ENCODE measurements around the gene HLA-DOA. TPM values are rescaled to one million over a fixed set of nuclear protein-coding genes. Genes with fewer than 3 reads are reported as not detected.

HLA-DOA gene
- total RNA-seq (2014; rRNA removed; shearing (Covaris generic)): 4.1 and 4.3 TPM in 2 replicates

GRCh38 chr6:33008944-33009861, at the start of gene HLA-DOA:
TSS of gene HLA-DOA (minus strand) at chr6:33009591.

GRCh38 chr6:32968093-32968866, 41.1 kb downstream of the HLA-DOA start, which contains the start of gene BRD2:
TSS of gene BRD2 (plus strand) at chr6:32968594. CDS start at chr6:32972899, 4,305 bp downstream.

Other genes with a start within 250 kb of the HLA-DOA start
- gene HLA-DQB2, start 246.1 kb downstream of the HLA-DOA start, total RNA-seq (2014; rRNA removed; shearing (Covaris generic)): 0.19 TPM in 1 of 2 replicates, not detected in the other
- gene HLA-DOB, start 192.6 kb downstream of the HLA-DOA start, total RNA-seq (2014; rRNA removed; shearing (Covaris generic)): 1.7 and 2.0 TPM in 2 replicates
- gene TAP2, start 170.9 kb downstream of the HLA-DOA start, total RNA-seq (2014; rRNA removed; shearing (Covaris generic)): 55.3 and 58.2 TPM in 2 replicates
- 57.1 and 59.6 TPM in 2 replicates for gene PSMB8, start 165.5 kb downstream of the HLA-DOA start, total RNA-seq (2014; rRNA removed; shearing (Covaris generic))
- 21.4 and 24.1 TPM in 2 replicates for gene TAP1, start 155.9 kb downstream of the HLA-DOA start, total RNA-seq (2014; rRNA removed; shearing (Covaris generic))
- 23.9 and 29.9 TPM in 2 replicates for gene PSMB9, start 155.4 kb downstream of the HLA-DOA start, total RNA-seq (2014; rRNA removed; shearing (Covaris generic))
- gene HLA-DMB, start 68.6 kb downstream of the HLA-DOA start, total RNA-seq (2014; rRNA removed; shearing (Covaris generic)): 16.0 and 16.5 TPM in 2 replicates
- 46.9 and 55.9 TPM in 2 replicates for gene HLA-DMA, start 56.5 kb downstream of the HLA-DOA start, total RNA-seq (2014; rRNA removed; shearing (Covaris generic))
- 171 and 216 TPM in 2 replicates for gene BRD2, start 41.0 kb downstream of the HLA-DOA start, total RNA-seq (2014; rRNA removed; shearing (Covaris generic))
- gene HLA-DPA1, start 64.1 kb upstream of the HLA-DOA start, total RNA-seq (2014; rRNA removed; shearing (Covaris generic)): 147 and 155 TPM in 2 replicates
- gene HLA-DPB1, start 66.4 kb upstream of the HLA-DOA start, total RNA-seq (2014; rRNA removed; shearing (Covaris generic)): 96.3 and 110 TPM in 2 replicates
- 4.9 and 7.6 TPM in 2 replicates for gene COL11A2, start 182.9 kb upstream of the HLA-DOA start, total RNA-seq (2014; rRNA removed; shearing (Covaris generic))
- gene RXRB, start 191.1 kb upstream of the HLA-DOA start, total RNA-seq (2014; rRNA removed; shearing (Covaris generic)): 23.0 and 23.8 TPM in 2 replicates
- gene SLC39A7, start 191.3 kb upstream of the HLA-DOA start, total RNA-seq (2014; rRNA removed; shearing (Covaris generic)): 72.3 and 75.1 TPM in 2 replicates
- gene HSD17B8, start 195.1 kb upstream of the HLA-DOA start, total RNA-seq (2014; rRNA removed; shearing (Covaris generic)): 19.9 and 28.1 TPM in 2 replicates
- 33.7 and 37.4 TPM in 2 replicates for gene RING1, start 198.9 kb upstream of the HLA-DOA start, total RNA-seq (2014; rRNA removed; shearing (Covaris generic))